Prostate gland (tissue), 2 donors: ENCODE results near the gene TSC22D1. TPM values are rescaled to one million over a fixed set of nuclear protein-coding genes. Genes with fewer than 3 reads are reported as not detected.

Experiments used
- DNase-seq: peaks from one replicate; pipeline ENCODE4 v3.0.0-alpha.2; 2019; ENCODE audit warnings: low spot score
- H3K27ac ChIP-seq, 2 donors: fragments of 200-600 bp; sonication (generic); 2 replicates each; pipeline ENCODE4 v1.5.1; 2017 to 2019
- H3K27me3 ChIP-seq: fragments of 200-600 bp; sonication (generic); replicated peaks from 2 replicates; pipeline ENCODE4 v1.5.1; 2019; ENCODE audit not compliant: insufficient read depth
- H3K36me3 ChIP-seq, 2 donors: fragments of 200-600 bp; sonication (generic); 1 replicate in 1 of 2; 2 replicates in 1 of 2; pipeline versions ENCODE4 v1.5.1 to v1.8.1; 2017 to 2019
- H3K4me1 ChIP-seq: fragments of 200-600 bp; sonication (generic); replicated peaks from 2 replicates; pipeline ENCODE4 v1.5.1; 2019
- H3K4me3 ChIP-seq, 2 donors: fragments of 200-600 bp; sonication (generic); 2 replicates each; pipeline ENCODE4 v1.5.1; 2017 to 2019
- H3K9me3 ChIP-seq: fragments of 200-600 bp; sonication (generic); 2 replicates; pipeline ENCODE4 v1.5.1; 2017
- POLR2A ChIP-seq: fragments of 450-650 bp; IDR thresholded peaks from one replicate; pipeline ENCODE4 v1.6.1; 2016; ENCODE audit warnings: antibody characterized with exemption, mild to moderate bottlenecking
- POLR2AphosphoS5 ChIP-seq: sonication (generic); formaldehyde crosslinking; IDR thresholded peaks from one replicate; pipeline ENCODE4 v1.6.1; 2017; ENCODE audit warnings: antibody characterized with exemption
- WGBS: methylation state at CpG from one replicate; pipeline ENCODE4 v1.1.5; 2018; 5-methylcytosine and 5-hydroxymethylcytosine counted together
- intact Hi-C: fragments of 100-400 bp; cut with DNase I; formaldehyde crosslinking; loops from one replicate; pipeline ENCODE4 v1.14.2; 2022
- total RNA-seq, 2 donors: library from RNA; depleted of rRNA; stranded (reverse); fragments of >200 nt; gene quantifications; one replicate each; pipeline ENCODE4 v1.1.0, GENCODE V29; 2016
- TF ChIP-seq, protein P1 (sequence below), 4 experiments: fragments of 200-600 bp in 2 of 4; fragments of 450-650 bp in 2 of 4; sonication (generic) in 2 of 4; IDR thresholded peaks; 1 replicate in 3 of 4; 2 replicates in 1 of 4; pipeline ENCODE4 v1.5.1; 2016 to 2019; ENCODE audit warnings: antibody characterized with exemption in 4 of 4, mild to moderate bottlenecking in 2 of 4, moderate library complexity in 2 of 4

TSC22D1 gene
- total RNA-seq, 2 donors from 2014 or later = 185 to 237 TPM

DNA sequence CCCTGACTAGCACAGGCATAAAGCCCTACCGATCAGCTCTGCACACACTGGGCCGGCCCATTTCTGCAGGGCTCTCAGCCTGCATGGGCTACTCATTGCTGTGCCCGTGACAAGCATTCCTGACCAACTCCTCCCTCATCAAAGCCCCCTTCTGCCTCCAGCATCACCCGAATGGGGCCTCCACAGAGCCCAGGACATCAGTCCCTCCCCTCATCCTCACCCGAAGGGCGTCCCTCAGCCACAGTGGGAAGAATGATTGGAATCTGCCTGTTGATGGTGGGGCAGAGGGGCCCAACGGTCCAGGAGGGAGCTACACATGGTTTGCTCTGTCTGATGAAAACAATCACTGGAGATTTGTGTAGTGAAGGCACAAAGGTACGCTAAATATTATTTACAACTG, 158.7 kb downstream of the TSC22D1 start:
- DNase-seq = no peak
- Histone ChIP-seq H3K9me3 (no peaks in the 10 kb centered on the region), H3K4me1 (no peaks in the 10 kb centered on the region), H3K36me3 (no peaks in the 10 kb centered on the region), H3K27ac (no peak overlapping the region), H3K4me3 (no peak overlapping the region), H3K27me3 (no peaks in the 10 kb centered on the region)
- TF ChIP-seq POLR2A (no peak), POLR2AphosphoS5 (no peak)
- TF ChIP-seq, protein P1, sequence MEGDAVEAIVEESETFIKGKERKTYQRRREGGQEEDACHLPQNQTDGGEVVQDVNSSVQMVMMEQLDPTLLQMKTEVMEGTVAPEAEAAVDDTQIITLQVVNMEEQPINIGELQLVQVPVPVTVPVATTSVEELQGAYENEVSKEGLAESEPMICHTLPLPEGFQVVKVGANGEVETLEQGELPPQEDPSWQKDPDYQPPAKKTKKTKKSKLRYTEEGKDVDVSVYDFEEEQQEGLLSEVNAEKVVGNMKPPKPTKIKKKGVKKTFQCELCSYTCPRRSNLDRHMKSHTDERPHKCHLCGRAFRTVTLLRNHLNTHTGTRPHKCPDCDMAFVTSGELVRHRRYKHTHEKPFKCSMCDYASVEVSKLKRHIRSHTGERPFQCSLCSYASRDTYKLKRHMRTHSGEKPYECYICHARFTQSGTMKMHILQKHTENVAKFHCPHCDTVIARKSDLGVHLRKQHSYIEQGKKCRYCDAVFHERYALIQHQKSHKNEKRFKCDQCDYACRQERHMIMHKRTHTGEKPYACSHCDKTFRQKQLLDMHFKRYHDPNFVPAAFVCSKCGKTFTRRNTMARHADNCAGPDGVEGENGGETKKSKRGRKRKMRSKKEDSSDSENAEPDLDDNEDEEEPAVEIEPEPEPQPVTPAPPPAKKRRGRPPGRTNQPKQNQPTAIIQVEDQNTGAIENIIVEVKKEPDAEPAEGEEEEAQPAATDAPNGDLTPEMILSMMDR (IDR thresholded peaks at IDR 0.05) = no peak
- 82% methylated on average over 8 of the region's 8 CpGs for WGBS
- intact Hi-C loops = no loop called here

DNA sequence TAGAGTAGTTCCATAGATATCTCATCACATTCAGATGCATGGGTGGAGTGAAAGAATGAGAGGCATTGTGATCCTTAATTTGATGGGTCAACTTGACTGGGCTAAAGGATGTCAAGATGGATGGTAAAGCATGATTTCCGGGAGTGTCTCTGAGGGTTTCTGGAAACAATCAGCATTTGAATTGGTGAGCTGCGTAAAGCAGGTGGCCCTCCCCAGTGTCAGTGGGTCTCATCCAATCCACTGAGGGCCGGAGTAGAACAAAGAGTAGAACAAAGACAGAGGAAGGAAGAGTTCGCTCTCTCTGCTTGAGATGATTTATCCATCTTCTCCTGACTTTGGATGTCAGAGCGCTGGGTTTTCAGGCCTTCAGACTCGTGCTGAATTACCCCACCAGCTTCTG, 159.4 kb downstream of the TSC22D1 start:
- Histone ChIP-seq H3K27ac (no peak overlapping the region), H3K9me3 (no peaks in the 10 kb centered on the region), H3K27me3 (no peaks in the 10 kb centered on the region), H3K36me3 (no peaks in the 10 kb centered on the region), H3K4me1 (no peaks in the 10 kb centered on the region), H3K4me3 (no peak overlapping the region)
- intact Hi-C loops = no loop called here
- TF ChIP-seq POLR2AphosphoS5 (no peak), POLR2A (no peak)
- TF ChIP-seq, protein P1 (IDR thresholded peaks at IDR 0.05) = no peak
- no peak for DNase-seq
- WGBS = 98% methylated on average over 6 of the region's 6 CpGs

- no peak for DNase-seq
- no peaks in the 10 kb centered on the region for H3K36me3 ChIP-seq
- H3K9me3 ChIP-seq = no peaks in the 10 kb centered on the region
- TF ChIP-seq, protein P1 (IDR thresholded peaks at IDR 0.05) = no peak
- TF ChIP-seq POLR2A = no peak
- TF ChIP-seq POLR2AphosphoS5 = no peak
- H3K4me1 ChIP-seq = no peaks in the 10 kb centered on the region
- 82% methylated on average over 10 of the region's 10 CpGs for WGBS
- H3K27ac ChIP-seq = no peak overlapping the region
- intact Hi-C loops = no loop called here
- H3K4me3 ChIP-seq = no peak overlapping the region
- H3K27me3 ChIP-seq = no peaks in the 10 kb centered on the region
Measured at GRCh38 chr13:44416301-44416700, 159.8 kb downstream of the TSC22D1 start.

DNA sequence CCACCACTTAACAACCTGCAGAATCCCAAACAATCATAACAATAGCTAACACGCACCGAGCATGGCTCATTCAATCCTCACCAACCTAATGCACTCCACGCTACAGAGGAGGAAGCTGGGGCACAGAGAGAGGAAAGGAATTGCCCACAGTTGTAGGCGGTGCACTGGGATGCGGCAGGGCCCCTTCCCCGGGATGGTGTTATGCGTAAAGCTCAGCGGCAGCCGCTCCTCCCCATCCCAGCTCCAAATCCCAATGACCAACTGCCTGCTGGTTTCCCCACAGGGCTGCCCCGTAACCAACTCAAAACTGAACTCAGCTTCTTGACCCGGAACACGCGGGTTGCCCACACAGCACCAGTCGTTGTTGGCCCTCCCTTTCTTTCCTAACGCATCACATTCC, 160.3 kb downstream of the TSC22D1 start:
- TF ChIP-seq, protein P1 (IDR thresholded peaks at IDR 0.05) = no peak
- TF ChIP-seq POLR2A (no peak), POLR2AphosphoS5 (no peak)
- Histone ChIP-seq H3K9me3 (no peaks in the 10 kb centered on the region), H3K36me3 (no peaks in the 10 kb centered on the region), H3K4me3 (no peak overlapping the region), H3K27ac (no peak overlapping the region), H3K4me1 (no peaks in the 10 kb centered on the region), H3K27me3 (no peaks in the 10 kb centered on the region)
- no peak for DNase-seq
- WGBS = 91% methylated on average over 15 of the region's 15 CpGs
- intact Hi-C loops = no loop called here

GRCh38 chr13:44414716-44415115, 161.4 kb downstream of the TSC22D1 start:
- Histone ChIP-seq H3K4me3 (no peak overlapping the region), H3K27ac (no peak overlapping the region), H3K27me3 (no peaks in the 10 kb centered on the region), H3K36me3 (no peaks in the 10 kb centered on the region), H3K4me1 (no peaks in the 10 kb centered on the region), H3K9me3 (no peaks in the 10 kb centered on the region)
- DNase-seq = no peak
- intact Hi-C loops = no loop called here
- WGBS = 97% methylated on average over 26 of the region's 26 CpGs
- TF ChIP-seq, protein P1 (IDR thresholded peaks at IDR 0.05) = no peak
- TF ChIP-seq POLR2A = no peak
- no peak for TF ChIP-seq POLR2AphosphoS5
